HG03159 (cell line): ENCODE results near the gene DNAJC16.

Source experiments
- ATAC-seq: cut with Tn5 transposase; IDR thresholded peaks from one replicate; pipeline ENCODE4 v1.9.1; 2021; ENCODE audit warnings: mild to moderate bottlenecking, moderate library complexity; ENCODE audit not compliant: unreplicated experiment

The DNAJC16 gene

DNA sequence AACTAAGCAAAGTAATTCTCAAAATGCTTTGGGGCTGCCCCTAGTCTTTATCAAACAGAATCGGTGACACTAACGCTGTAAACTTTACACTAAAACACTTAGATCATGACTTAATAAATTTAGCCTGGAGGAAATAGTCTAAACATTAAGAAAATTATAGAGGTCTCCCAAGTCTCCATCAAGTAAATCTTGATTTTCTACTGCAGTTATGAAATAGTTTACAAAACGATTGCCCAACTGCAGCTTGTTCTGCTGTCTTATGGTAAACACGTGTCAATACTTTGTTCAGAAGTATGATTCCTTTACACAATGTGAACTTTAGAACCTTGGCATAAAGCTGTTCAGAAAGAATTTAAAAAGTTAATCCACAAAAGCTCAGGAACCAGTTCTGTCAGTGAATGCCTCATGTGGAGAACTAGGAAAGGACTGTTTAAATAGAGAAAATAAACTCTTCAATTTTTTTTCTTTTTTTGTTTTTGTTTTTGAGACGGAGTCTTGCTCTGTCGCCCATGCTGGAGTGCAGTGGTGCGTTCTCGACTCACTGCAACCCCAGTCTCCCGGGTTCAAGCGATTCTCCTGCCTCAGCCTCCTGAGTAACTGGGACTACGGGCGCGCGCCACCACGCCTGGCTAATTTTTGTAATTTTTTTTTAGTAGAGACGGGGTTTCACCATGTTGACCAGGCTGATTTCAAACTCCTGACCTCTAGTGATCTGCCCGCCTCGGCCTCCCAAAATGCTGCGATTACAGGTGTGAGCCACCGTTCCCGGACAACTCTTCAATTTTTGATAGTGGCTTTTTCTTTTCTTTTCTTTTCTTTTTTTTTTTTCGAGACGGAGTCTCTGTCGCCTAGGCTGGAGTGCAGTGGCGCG, 92.2 kb downstream of the DNAJC16 start:
- ATAC-seq: no peak

DNA sequence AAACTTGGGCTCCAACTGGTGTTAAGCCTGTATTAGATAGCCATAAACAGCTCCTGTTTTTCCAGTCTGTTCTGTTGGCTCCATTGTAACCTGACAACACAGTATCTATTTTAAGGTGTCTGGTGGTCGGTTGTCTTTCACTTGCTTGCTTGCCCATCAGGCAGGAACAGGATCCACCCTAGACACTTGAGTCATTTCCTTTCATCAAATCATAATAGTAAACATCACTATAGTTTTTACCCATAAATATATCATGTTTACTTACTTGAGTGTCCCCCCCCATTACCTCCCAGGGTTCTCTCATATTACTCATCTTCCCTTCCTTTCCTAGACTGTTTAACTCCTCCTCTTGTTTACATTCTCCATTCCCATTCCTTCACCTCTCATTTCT, 93.5 kb downstream of the DNAJC16 start:
- ATAC-seq: no peak

DNA sequence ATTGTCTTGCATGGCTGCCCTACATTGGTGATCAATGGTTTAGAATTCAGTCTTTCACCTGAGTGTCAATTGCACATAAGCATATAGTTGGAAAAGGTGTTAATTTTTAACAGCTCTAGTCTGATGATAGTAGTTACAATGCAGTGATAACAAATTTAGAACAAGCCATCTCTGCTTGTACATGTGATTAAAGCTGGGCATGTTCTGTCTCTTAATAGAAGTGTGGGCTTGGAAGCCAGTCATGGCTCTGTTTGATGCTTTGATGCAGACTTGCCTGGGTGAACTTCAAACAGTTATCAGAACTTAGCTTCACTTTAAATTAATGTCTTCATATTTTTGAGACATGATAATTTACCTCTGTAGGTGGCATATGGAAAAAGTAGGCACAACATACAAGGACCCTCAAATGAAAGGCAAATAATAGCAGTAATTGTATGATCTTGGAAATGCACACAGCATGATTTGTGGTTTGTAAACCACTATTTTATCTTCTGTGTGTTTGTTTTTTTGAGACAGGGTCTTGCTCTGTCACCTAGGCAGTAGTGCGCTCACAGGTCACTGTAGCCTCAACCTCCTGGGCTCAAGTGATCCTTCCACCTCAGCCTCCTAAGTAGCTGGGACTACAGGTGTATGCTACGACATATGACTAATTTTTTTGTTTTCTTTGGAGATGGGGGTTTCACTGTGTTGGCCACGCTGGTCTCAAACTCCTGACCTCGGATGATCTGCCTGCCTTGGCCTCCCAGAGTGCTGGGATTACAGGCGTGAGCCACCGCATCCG, 94.4 kb downstream of the DNAJC16 start:
- no peak for ATAC-seq

DNA sequence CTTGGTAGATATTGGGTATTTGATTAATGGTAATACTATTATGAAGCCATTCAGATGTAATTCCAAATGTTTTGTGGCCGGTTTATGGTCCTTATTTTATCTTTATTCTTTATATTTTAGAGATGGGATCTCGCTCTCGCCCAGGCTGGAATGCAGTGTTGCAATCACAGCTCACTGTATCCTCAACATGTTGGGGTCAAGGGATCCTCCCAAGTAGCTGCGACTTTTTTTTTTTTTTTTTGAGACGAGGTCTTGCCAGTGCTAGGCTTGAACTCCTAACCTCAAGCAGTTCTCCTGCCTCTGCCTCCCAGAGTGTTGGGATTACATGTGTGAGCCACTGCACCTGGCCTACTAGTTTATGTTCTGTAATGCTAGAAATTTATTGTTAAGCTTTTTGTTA, 95.3 kb downstream of the DNAJC16 start:
- ATAC-seq: no peak

DNA sequence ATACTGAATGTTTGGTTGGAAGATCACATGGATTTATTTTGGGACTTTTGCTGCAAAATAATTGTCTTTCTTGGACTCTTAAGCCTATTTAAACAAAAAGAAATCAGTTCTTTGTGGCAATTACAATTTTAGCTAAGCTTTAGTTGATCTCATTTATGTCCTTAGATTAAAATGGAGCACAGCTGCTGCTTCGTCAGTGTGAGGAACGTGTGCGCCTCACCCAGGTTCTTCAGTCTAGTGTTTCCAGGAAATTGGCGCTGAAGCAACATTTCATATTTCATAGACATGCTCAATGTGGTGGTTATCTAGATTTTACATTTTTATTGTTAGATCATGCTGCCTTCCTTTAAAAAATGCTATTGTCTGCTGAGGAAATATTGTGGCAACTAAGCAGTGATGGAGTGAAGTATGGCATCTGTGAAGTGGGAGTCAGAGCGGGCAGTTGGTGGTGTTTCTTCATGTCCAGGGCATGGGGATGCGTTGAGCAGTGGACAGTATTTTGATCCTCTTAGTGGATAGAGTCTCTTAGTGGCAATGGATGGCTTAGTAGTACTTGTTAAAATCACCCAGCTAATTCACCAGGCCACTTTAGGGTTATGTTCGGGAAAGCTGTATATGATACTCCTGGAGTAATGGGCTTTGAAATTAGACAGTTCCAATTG, 96.2 kb downstream of the DNAJC16 start:
- ATAC-seq: no peak

DNA sequence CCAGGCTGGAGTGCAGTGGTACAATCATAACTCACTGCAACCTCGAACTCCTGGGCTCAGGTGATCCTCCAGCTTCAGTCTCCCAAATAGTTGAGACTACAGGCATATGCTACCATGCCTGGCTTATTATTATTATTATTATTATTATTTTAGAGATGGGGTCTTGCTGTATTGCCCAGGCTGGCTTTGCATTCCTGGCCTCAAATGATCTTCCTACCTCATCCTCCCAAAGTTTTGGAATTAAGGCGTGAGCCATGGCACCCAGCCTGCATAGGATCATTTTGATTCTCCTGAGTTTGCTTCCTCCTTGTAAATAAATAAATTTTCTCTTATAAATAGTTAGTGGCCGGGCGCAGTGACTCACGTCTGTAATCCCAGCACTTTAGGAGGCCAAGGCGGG, 96.8 kb downstream of the DNAJC16 start:
- ATAC-seq: no peak

DNA sequence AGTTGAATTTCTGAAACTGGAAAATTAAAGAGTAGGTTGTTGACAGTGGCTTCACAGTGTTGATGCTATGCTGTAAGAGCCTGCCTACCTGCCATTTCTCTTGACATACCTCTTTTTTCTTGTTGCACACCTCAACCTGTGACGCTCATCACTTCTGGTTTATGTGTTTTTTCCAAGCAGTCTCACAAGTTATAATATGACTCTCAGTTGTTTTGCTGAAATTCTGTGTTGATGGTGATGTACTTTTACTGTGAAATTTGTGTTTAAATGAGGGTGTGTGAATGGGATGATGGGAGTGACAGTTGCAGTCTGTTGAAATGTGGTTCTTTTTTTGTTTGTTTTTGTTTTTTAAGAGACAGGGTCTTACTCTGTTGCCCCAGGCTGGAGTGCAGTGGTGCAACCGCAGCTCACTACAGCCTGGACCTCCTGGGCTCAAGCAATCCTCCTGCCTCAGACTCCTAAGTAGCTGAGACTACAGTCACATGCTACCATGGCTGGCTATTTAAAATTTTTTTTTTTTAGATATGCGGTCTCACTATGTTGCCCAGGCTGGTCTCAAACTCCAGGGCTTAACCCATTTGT, 97.6 kb downstream of the DNAJC16 start:
- no peak for ATAC-seq

DNA sequence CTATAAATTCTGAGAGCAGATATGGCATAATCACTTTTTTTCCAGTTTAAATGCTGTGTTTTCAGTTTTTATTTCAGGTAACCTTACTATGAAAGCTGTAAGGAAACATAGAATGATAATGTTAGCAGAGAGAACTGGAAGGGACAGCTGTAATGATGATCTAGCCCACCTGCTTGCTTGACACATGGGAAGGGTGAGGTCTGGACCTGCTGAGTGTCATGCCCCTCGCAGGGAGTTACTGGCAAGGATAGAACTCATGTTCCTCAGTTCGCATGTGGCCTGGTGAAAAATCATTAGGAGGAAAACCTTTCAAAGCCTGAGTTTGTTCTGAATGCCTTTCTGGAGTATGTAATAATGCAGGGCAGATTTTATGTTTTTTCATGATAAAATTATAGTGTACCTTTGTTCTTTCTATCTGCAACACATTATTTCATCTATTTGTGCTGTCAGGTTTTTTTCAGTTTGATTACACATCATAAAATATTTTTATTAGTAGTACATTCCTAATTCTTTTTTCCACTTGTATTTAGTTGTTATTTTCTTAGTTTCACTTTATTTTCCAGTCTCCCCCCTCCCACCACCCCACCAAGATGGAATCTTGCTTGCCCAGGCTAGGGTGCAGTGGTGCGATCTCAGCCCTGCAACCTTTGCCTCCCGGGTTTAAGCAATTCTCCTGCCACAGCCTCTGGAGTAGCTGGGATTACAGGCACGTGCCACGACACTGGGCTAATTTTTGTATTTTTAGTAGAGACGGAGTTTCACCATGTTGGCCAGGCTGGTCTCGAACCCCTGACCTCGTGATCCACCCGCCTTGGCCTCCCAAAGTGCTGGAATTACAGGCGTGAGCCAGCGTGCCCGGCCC, 98.6 kb downstream of the DNAJC16 start:
- no peak for ATAC-seq
